ENCODE measurements around the gene EIF2A.

The EIF2A gene

GRCh38 chr3:150602426-150603152 lies 56.0 kb downstream of the EIF2A start:
- H2AFZ ChIP-seq (ENCODE audit: low read depth, low read length): peak overlapping the region; percentile 95

GRCh38 chr3:150603153-150603979 lies 56.8 kb downstream of the EIF2A start, which contains the start of gene SELENOT:
SELENOT (plus strand) TSS chr3:150603321; CDS start chr3:150603363, 42 bp downstream.
- Histone ChIP-seq H3K27me3 (ENCODE audit: insufficient read depth, low read length, poor library complexity) (no peaks in the 10 kb centered on the region), H4K20me1 (ENCODE audit: insufficient read depth, low read length) (peaks cover 24% of the 10 kb centered on the region; the same call in 1 of the 2 replicates), H3K4me2 (ENCODE audit: insufficient read depth, low read length) (peak within 1 kb of the TSS; percentile 84), H2AFZ (ENCODE audit: low read depth, low read length) (peak within 1 kb of the TSS; percentile 95), H3K9ac (ENCODE audit: low read depth, low read length) (peak within 1 kb of the TSS; percentile 81), H3K79me2 (ENCODE audit: insufficient read depth, low read length) (peaks cover 92% of the 10 kb centered on the region), H3K9me3 (ENCODE audit: insufficient read depth, low read length, severe bottlenecking) (no peaks in the 10 kb centered on the region), H3K27ac (ENCODE audit: low read length) (peak within 1 kb of the TSS; percentile 100), H3K36me3 (ENCODE audit: insufficient read depth, low read length) (peaks cover 14% of the 10 kb centered on the region; the same call in 1 of the 2 replicates), H3K4me3 (ENCODE audit: low read depth in 1 of 2, low read length in 2 of 2) (peak within 1 kb of the TSS; percentile 56 to 89), H3K4me1 (ENCODE audit: insufficient read depth, low read length) (peaks cover 64% of the 10 kb centered on the region)
- TF ChIP-seq EZH2 (IDR thresholded peaks at IDR 0.05; ENCODE audit: borderline replicate concordance, low read depth, low read length, severe bottlenecking) (no peak), CTCF (IDR thresholded peaks at IDR 0.05; ENCODE audit: borderline replicate concordance, extremely low read depth, low read length, poor library complexity, severe bottlenecking) (peak; percentile 17)
- DNase-seq (peak; percentile 94), ATAC-seq (ENCODE audit: insufficient read depth, low read depth) (peak; percentile 91)

More at GRCh38 chr3:150602426-150603152, 56.0 kb downstream of the EIF2A start:
- ATAC-seq (ENCODE audit: insufficient read depth, low read depth) (peak; percentile 47), DNase-seq (no peak)
- H3K9me3 ChIP-seq (ENCODE audit: insufficient read depth, low read length, severe bottlenecking): no peaks in the 10 kb centered on the region
- H3K79me2 ChIP-seq (ENCODE audit: insufficient read depth, low read length): peaks cover 85% of the 10 kb centered on the region
- H3K4me1 ChIP-seq (ENCODE audit: insufficient read depth, low read length): peaks cover 60% of the 10 kb centered on the region
- peak overlapping the region; percentile 81 for H3K9ac ChIP-seq (ENCODE audit: low read depth, low read length)
- peak overlapping the region; percentile 100 for H3K27ac ChIP-seq (ENCODE audit: low read length)
- no peaks in the 10 kb centered on the region for H3K27me3 ChIP-seq (ENCODE audit: insufficient read depth, low read length, poor library complexity)
- TF ChIP-seq EZH2 (IDR thresholded peaks at IDR 0.05; ENCODE audit: borderline replicate concordance, low read depth, low read length, severe bottlenecking) (no peak), CTCF (IDR thresholded peaks at IDR 0.05; ENCODE audit: borderline replicate concordance, extremely low read depth, low read length, poor library complexity, severe bottlenecking) (no peak)
- H3K4me2 ChIP-seq (ENCODE audit: insufficient read depth, low read length): peak overlapping the region; percentile 84
- H3K36me3 ChIP-seq (ENCODE audit: insufficient read depth, low read length): peaks cover 14% of the 10 kb centered on the region; the same call in 1 of the 2 replicates
- peaks cover 16% of the 10 kb centered on the region; the same call in 1 of the 2 replicates for H4K20me1 ChIP-seq (ENCODE audit: insufficient read depth, low read length)
- H3K4me3 ChIP-seq (ENCODE audit: low read depth in 1 of 2, low read length in 2 of 2): peak overlapping the region; percentile 56 to 89

- peaks cover 28% of the 10 kb centered on the region for H4K20me1 ChIP-seq (ENCODE audit: insufficient read depth, low read length)
- no peaks in the 10 kb centered on the region for H3K27me3 ChIP-seq (ENCODE audit: insufficient read depth, low read length, poor library complexity)
- peaks cover 97% of the 10 kb centered on the region for H3K79me2 ChIP-seq (ENCODE audit: insufficient read depth, low read length)
- peaks cover 67% of the 10 kb centered on the region for H3K4me1 ChIP-seq (ENCODE audit: insufficient read depth, low read length)
- ATAC-seq (ENCODE audit: insufficient read depth, low read depth) (no peak; the same call in 2 of the 3 replicates), DNase-seq (no peak)
- peak overlapping the region; percentile 84 for H3K4me2 ChIP-seq (ENCODE audit: insufficient read depth, low read length)
- peaks cover 14% of the 10 kb centered on the region; the same call in 1 of the 2 replicates for H3K36me3 ChIP-seq (ENCODE audit: insufficient read depth, low read length)
- H2AFZ ChIP-seq (ENCODE audit: low read depth, low read length): peak overlapping the region; percentile 71
- TF ChIP-seq CTCF (IDR thresholded peaks at IDR 0.05; ENCODE audit: borderline replicate concordance, extremely low read depth, low read length, poor library complexity, severe bottlenecking): no peak
- no peak for TF ChIP-seq EZH2 (IDR thresholded peaks at IDR 0.05; ENCODE audit: borderline replicate concordance, low read depth, low read length, severe bottlenecking)
- peak overlapping the region; percentile 81 for H3K9ac ChIP-seq (ENCODE audit: low read depth, low read length)
- peak overlapping the region; percentile 56 to 89 for H3K4me3 ChIP-seq (ENCODE audit: low read depth in 1 of 2, low read length in 2 of 2)
- H3K9me3 ChIP-seq (ENCODE audit: insufficient read depth, low read length, severe bottlenecking): no peaks in the 10 kb centered on the region
- peak overlapping the region; percentile 100 for H3K27ac ChIP-seq (ENCODE audit: low read length)
These were observed 57.4 kb downstream of the EIF2A start for GRCh38 chr3:150603980-150604319.

Data from DND-41 (cell line).